Mesenchymal stem cell (in vitro differentiated cells and primary cell): ENCODE data around the gene HERC4.
A peak's percentile ranks its signal among the peaks of the same experiment; 100 is the strongest.

ENCODE experiments used
- DNase-seq: peaks from one replicate; pipeline ENCODE4 v3.0.0-alpha.2; 2013
- H2AFZ ChIP-seq: one replicate; pipeline ENCODE4 v1.6.1; 2013; ENCODE audit warnings: low read depth, mild to moderate bottlenecking, control low read depth, inconsistent platforms, low read length, moderate library complexity
- H2AK5ac ChIP-seq: 2 replicates; pipeline ENCODE4 v1.6.1; 2013; ENCODE audit warnings: low read length, moderate library complexity, mild to moderate bottlenecking, inconsistent platforms; ENCODE audit not compliant: severe bottlenecking
- H2BK120ac ChIP-seq: one replicate; pipeline ENCODE4 v1.6.1; 2013; ENCODE audit warnings: low read depth, mild to moderate bottlenecking, inconsistent platforms, low read length, moderate library complexity
- H2BK12ac ChIP-seq, 2 experiments: one replicate each; pipeline ENCODE4 v1.6.1; 2013; ENCODE audit warnings: inconsistent platforms in 2 of 2, low read length in 2 of 2, mild to moderate bottlenecking in 2 of 2, moderate library complexity in 2 of 2, control low read depth in 1 of 2
- H2BK15ac ChIP-seq: one replicate; pipeline ENCODE4 v1.6.1; 2013; ENCODE audit warnings: mild to moderate bottlenecking, low read depth, inconsistent platforms; ENCODE audit not compliant: poor library complexity, severe bottlenecking
- H2BK5ac ChIP-seq: 2 replicates; pipeline ENCODE4 v1.6.1; 2013; ENCODE audit warnings: low read depth, mild to moderate bottlenecking, low read length, control low read depth, inconsistent platforms; ENCODE audit not compliant: poor library complexity, severe bottlenecking
- H3K14ac ChIP-seq, 2 experiments: one replicate each; pipeline ENCODE4 v1.6.1; 2013; ENCODE audit warnings: inconsistent platforms in 2 of 2, low read length in 2 of 2, control low read depth in 1 of 2, mild to moderate bottlenecking in 1 of 2, moderate library complexity in 1 of 2
- H3K18ac ChIP-seq, 2 experiments: one replicate each; pipeline ENCODE4 v1.6.1; 2013; ENCODE audit warnings: inconsistent platforms in 2 of 2, low read length in 2 of 2, control low read depth in 1 of 2, low read depth in 1 of 2, mild to moderate bottlenecking in 1 of 2
- H3K23ac ChIP-seq, 2 experiments: one replicate each; pipeline ENCODE4 v1.6.1; 2013; ENCODE audit warnings: inconsistent platforms in 2 of 2, low read length in 2 of 2, mild to moderate bottlenecking in 2 of 2, moderate library complexity in 2 of 2, control low read depth in 1 of 2
- H3K27ac ChIP-seq: 2 replicates; pipeline ENCODE4 v1.5.1; 2013; ENCODE audit warnings: mild to moderate bottlenecking, moderate library complexity, low read length, control low read depth, inconsistent platforms; ENCODE audit not compliant: poor library complexity, severe bottlenecking
- H3K27me3 ChIP-seq, 2 experiments: 2 replicates each; pipeline versions ENCODE4 v1.6.1 to v1.7.0; 2013; ENCODE audit warnings: low read length in 2 of 2, mild to moderate bottlenecking in 2 of 2, moderate library complexity in 2 of 2, control low read depth in 1 of 2, inconsistent platforms in 1 of 2; ENCODE audit not compliant: control insufficient read depth in 1 of 2, insufficient read depth in 1 of 2
- H3K36me3 ChIP-seq, 2 experiments: 2 replicates each; pipeline versions ENCODE4 v1.6.1 to v1.7.0; 2013; ENCODE audit warnings: low read length in 2 of 2, control low read depth in 1 of 2, inconsistent platforms in 1 of 2, low read depth in 1 of 2, mild to moderate bottlenecking in 1 of 2; ENCODE audit not compliant: insufficient read depth in 2 of 2, control insufficient read depth in 1 of 2
- H3K4ac ChIP-seq, 2 experiments: one replicate each; pipeline ENCODE4 v1.6.1; 2013; ENCODE audit warnings: inconsistent platforms in 2 of 2, low read length in 2 of 2, mild to moderate bottlenecking in 2 of 2, moderate library complexity in 2 of 2, control low read depth in 1 of 2, low read depth in 1 of 2
- H3K4me1 ChIP-seq: 2 replicates; pipeline ENCODE4 v1.6.1; 2013; ENCODE audit warnings: low read depth, low read length, control low read depth; ENCODE audit not compliant: control insufficient read depth, insufficient read depth
- H3K4me2 ChIP-seq: 2 replicates; pipeline ENCODE4 v1.6.1; 2013; ENCODE audit warnings: low read length, mild to moderate bottlenecking, inconsistent platforms; ENCODE audit not compliant: poor library complexity, severe bottlenecking
- H3K4me3 ChIP-seq, 2 experiments: 2 replicates each; pipeline versions ENCODE4 v1.5.1 to v1.7.0; 2013; ENCODE audit warnings: low read length in 2 of 2, mild to moderate bottlenecking in 2 of 2, control low read depth in 1 of 2, low read depth in 1 of 2; ENCODE audit not compliant: insufficient read depth in 1 of 2
- H3K79me1 ChIP-seq: replicated peaks from 2 replicates; pipeline ENCODE4 v1.6.1; 2013; ENCODE audit warnings: mild to moderate bottlenecking, control low read depth, low read length, inconsistent platforms; ENCODE audit not compliant: poor library complexity, severe bottlenecking
- H3K9ac ChIP-seq: 2 replicates; pipeline ENCODE4 v1.7.0; 2013; ENCODE audit warnings: mild to moderate bottlenecking, low read length, moderate library complexity
- H3K9me3 ChIP-seq: 2 replicates; pipeline ENCODE4 v1.7.0; 2013; ENCODE audit warnings: mild to moderate bottlenecking, low read length; ENCODE audit not compliant: control insufficient read depth
- H4K8ac ChIP-seq: one replicate; pipeline ENCODE4 v1.6.1; 2013; ENCODE audit warnings: inconsistent platforms, mild to moderate bottlenecking, low read length, moderate library complexity
- H4K91ac ChIP-seq: one replicate; pipeline ENCODE4 v1.6.1; 2013; ENCODE audit warnings: mild to moderate bottlenecking, low read length, inconsistent platforms
- WGBS: methylation state at CpG from one replicate; pipeline ENCODE4 v1.1.7; 2013; ENCODE audit warnings: mixed read lengths; 5-methylcytosine and 5-hydroxymethylcytosine counted together

Gene HERC4

DNA sequence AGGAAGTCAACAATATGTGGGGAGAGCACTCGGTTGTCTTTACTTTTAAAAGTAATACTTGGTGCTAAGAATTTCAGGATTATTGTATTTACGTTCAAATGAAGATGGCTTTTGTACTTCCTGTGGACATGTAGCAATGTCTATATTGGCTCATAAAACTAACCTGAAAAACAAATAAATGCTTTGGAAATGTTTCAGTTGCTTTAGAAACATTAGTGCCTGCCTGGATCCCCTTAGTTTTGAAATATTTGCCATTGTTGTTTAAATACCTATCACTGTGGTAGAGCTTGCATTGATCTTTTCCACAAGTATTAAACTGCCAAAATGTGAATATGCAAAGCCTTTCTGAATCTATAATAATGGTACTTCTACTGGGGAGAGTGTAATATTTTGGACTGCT lies 157.9 kb downstream of the HERC4 start:
- Histone ChIP-seq H3K18ac (no peak overlapping the region), H2BK5ac (no peak overlapping the region), H3K4ac (no peak overlapping the region), H3K9ac (no peak overlapping the region), H3K27me3 (no peaks in the 10 kb centered on the region), H3K14ac (no peak overlapping the region), H2AK5ac (no peak overlapping the region), H3K4me2 (no peak overlapping the region), H3K36me3 (peaks cover 10 to 96% of the 10 kb centered on the region in 2 experiments), H4K91ac (no peak overlapping the region), H3K4me3 (no peak overlapping the region), H4K8ac (no peak overlapping the region), H2BK12ac (no peak overlapping the region), H3K9me3 (no peaks in the 10 kb centered on the region), H2AFZ (no peak overlapping the region), H3K27ac (no peak overlapping the region), H3K23ac (no peak overlapping the region), H2BK120ac (no peak overlapping the region), H3K4me1 (no peaks in the 10 kb centered on the region), H2BK15ac (no peak overlapping the region), H3K79me1 (peaks cover 5% of the 10 kb centered on the region)
- DNase-seq: no peak
- WGBS: 100% methylated on average over 1 of the region's 2 CpGs

DNA sequence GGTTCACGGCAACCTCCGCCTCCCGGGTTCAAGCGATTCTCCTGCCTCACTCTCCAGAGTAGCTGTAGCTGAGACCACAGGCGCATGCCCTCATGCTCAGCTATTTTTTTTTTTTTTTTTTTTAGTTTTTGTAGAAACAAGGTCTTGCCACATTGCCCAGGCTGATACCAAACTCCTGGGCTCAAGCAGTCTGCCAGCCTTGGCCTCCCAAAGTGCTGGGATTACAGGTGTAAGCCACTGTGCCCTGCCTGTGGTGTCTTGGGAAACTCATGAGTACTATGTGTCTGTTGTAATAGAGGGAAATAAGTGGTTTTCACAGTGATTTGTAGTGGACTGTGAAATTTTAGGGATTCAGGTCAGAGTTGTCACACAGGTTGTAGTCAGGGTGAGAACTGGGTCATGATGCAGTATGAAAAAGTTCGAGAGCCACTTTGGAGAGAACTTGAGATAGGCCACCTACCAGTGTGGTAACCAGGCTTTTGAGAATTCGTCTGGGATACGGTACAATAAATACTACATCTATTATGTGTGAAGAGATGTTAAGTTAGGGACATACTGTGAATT lies 160.2 kb downstream of the HERC4 start:
- peaks cover 13 to 92% of the 10 kb centered on the region in 2 experiments for H3K36me3 ChIP-seq
- H2BK5ac ChIP-seq: no peak overlapping the region
- no peak overlapping the region for H2AK5ac ChIP-seq
- no peak overlapping the region for H4K91ac ChIP-seq
- no peak overlapping the region for H2BK15ac ChIP-seq
- DNase-seq: no peak
- no peak overlapping the region for H3K4me2 ChIP-seq
- H3K9me3 ChIP-seq: no peaks in the 10 kb centered on the region
- WGBS: 99% methylated on average over 5 of the region's 8 CpGs
- no peak overlapping the region for H3K4me3 ChIP-seq
- no peaks in the 10 kb centered on the region for H3K27me3 ChIP-seq
- no peak overlapping the region for H3K23ac ChIP-seq
- no peak overlapping the region for H4K8ac ChIP-seq
- no peak overlapping the region for H3K14ac ChIP-seq
- H3K4me1 ChIP-seq: no peaks in the 10 kb centered on the region
- H3K18ac ChIP-seq: no peak overlapping the region
- no peak overlapping the region for H3K4ac ChIP-seq
- no peak overlapping the region for H3K9ac ChIP-seq
- H3K27ac ChIP-seq: no peak overlapping the region
- H2BK12ac ChIP-seq: no peak overlapping the region
- no peak overlapping the region for H2AFZ ChIP-seq
- no peak overlapping the region for H2BK120ac ChIP-seq
- peaks cover 5% of the 10 kb centered on the region for H3K79me1 ChIP-seq

- Histone ChIP-seq H3K4me3 (no peak overlapping the region), H3K4me2 (no peak overlapping the region), H3K36me3 (peaks cover 14 to 93% of the 10 kb centered on the region in 2 experiments), H2BK12ac (no peak overlapping the region), H3K79me1 (peaks cover 7% of the 10 kb centered on the region), H2BK15ac (no peak overlapping the region), H3K4ac (no peak overlapping the region), H2BK5ac (no peak overlapping the region), H3K4me1 (no peaks in the 10 kb centered on the region), H3K27ac (no peak overlapping the region), H4K8ac (no peak overlapping the region), H3K9me3 (no peaks in the 10 kb centered on the region), H2AK5ac (no peak overlapping the region), H2BK120ac (no peak overlapping the region), H4K91ac (no peak overlapping the region), H3K27me3 (no peaks in the 10 kb centered on the region), H3K14ac (no peak overlapping the region), H3K18ac (no peak overlapping the region), H3K23ac (no peak overlapping the region), H3K9ac (no peak overlapping the region), H2AFZ (no peak overlapping the region)
- 85% methylated on average over 2 of the region's 2 CpGs for WGBS
- DNase-seq: peak; percentile 21
These were observed 162.6 kb downstream of the HERC4 start for GRCh38 chr10:67912331-67912946.

- Histone ChIP-seq H3K9me3 (no peaks in the 10 kb centered on the region), H2BK15ac (no peak overlapping the region), H2AK5ac (no peak overlapping the region), H3K27me3 (no peaks in the 10 kb centered on the region), H2AFZ (no peak overlapping the region), H3K79me1 (peaks cover 19% of the 10 kb centered on the region), H2BK5ac (no peak overlapping the region), H3K27ac (no peak overlapping the region), H2BK12ac (no peak overlapping the region), H3K4me1 (no peaks in the 10 kb centered on the region), H4K8ac (no peak overlapping the region), H3K4me3 (no peak overlapping the region), H3K4me2 (no peak overlapping the region), H3K23ac (no peak overlapping the region), H3K36me3 (peaks cover 17 to 79% of the 10 kb centered on the region in 2 experiments), H3K4ac (no peak overlapping the region), H3K14ac (no peak overlapping the region), H3K18ac (no peak overlapping the region), H4K91ac (no peak overlapping the region), H2BK120ac (no peak overlapping the region), H3K9ac (no peak overlapping the region)
- WGBS: 98% methylated on average over 7 of the region's 7 CpGs
- DNase-seq: no peak
These were observed 171.5 kb downstream of the HERC4 start for GRCh38 chr10:67903581-67903980.
